ENCODE results near the gene SLC45A3. TPM values are rescaled to one million over a fixed set of nuclear protein-coding genes. Genes with fewer than 3 reads are reported as not detected.
A peak's percentile ranks its signal among the peaks of the same experiment; 100 is the strongest.
"Not testable (repeated sequence)": the region's sequence is repeated elsewhere in the genome, so short reads cannot be mapped to it uniquely, and the experiment has no call there.

The SLC45A3 gene
- total RNA-seq, 2 experiments from 2014 or later = 0.32 to 0.53 TPM

DNA sequence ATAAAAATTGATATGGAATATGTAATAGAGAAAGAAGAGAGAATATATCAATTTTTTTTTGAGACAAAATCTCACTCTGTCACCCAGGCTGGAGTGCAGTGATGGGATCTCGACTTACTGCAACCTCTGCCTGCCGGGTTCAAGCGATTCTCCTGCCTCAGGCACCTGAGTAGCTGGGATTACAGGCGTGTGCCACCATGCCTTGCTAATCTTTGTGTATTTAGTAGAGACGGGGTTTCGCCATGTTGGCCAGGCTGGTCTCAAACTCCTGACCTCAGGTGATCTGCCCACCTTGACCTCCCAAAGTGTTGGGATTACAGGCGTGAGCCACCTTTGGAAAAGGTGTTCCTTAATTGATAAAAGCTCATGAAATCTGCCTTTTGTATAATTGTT, 44.2 kb downstream of the SLC45A3 start:
- H3K9me3 Mint-ChIP-seq (ENCODE audit: low read depth); H3K27me3 Mint-ChIP-seq; H3K36me3 Mint-ChIP-seq (ENCODE audit: low read depth); ATAC-seq; H3K4me3 Mint-ChIP-seq; H3K4me1 Mint-ChIP-seq; H3K27ac Mint-ChIP-seq; POLR2A ChIA-PET; DNase-seq: not testable (repeated sequence)
- CTCF ChIA-PET = interaction anchor here (1.0 to 4.2 kb wide), 8 partner anchors 9 to 107 kb away, joined by 3 to 43 read pairs (median 4); no protein-coding TSS in a partner anchor
- intact Hi-C loops (cut with DNase I, micrococcal nuclease) = loop anchor here in 1 of 2 experiments (10.0 kb wide), 1 partner anchor 1049 kb away; the partner anchor contains the start of gene MAPKAPK2

DNA sequence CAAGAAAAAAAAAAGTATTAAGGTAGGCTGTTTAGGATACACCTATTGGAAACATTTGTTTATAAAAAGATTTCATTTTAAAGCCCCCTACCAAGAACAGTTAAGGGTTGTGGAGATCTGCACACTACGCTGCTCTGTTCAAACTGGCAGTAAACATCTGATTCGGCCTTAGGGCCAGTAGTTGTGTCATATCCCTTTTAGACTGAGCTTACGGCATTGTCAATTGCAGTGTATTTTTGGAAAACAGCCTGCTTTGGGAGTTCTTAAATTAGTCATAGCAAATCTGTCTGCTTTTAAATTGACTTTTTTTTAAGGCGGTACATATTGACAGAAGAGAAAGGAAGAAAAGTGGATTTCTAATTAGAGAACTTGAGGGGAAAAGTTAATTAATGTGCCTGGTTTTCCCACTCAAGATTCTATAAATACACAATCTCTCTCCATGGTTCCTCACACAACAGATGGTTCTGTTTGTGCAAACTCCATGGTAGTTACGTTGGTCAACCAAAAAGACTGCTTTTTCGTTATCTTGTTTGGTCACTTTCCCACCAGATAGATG, 46.8 kb downstream of the SLC45A3 start:
- peaks cover 2% of the 10 kb centered on the region for H3K27me3 Mint-ChIP-seq
- POLR2A ChIA-PET = interaction anchor here (3.8 kb wide), 1 partner anchor 41 kb away, joined by 47 read pairs; no protein-coding TSS in a partner anchor

DNA sequence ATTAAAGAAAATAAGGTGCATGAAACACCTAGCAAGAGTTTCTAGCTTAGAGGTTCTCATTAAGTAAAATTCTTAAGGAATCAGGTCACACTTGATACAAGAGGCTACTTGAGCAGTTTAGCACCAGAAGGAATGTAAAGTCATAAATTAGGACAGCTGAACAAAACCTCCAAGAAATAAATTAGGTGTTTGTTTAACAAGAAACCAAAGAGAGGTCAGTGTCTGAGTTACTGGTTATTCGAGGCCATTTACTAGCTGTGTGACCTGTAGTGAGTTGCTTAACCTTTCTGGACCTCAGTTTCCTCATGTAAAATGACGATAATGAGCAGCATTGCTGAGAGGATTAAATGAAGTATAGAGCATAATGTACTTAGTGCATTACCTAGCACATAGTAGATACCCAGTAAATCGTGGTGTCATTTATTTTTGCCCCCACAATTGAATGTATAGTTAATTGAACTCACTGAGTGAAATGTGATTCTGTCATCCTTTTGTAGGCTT, 47.6 kb downstream of the SLC45A3 start:
- Mint-ChIP-seq H3K4me1 (peaks cover 25% of the 10 kb centered on the region), H3K36me3 (ENCODE audit: low read depth) (peaks cover 8% of the 10 kb centered on the region), H3K9me3 (ENCODE audit: low read depth) (no peaks in the 10 kb centered on the region), H3K27me3 (no peaks in the 10 kb centered on the region), H3K27ac (peak overlapping the region; percentile 84), H3K4me3 (peak overlapping the region; percentile 95)
- no peak for ATAC-seq
- no peak for DNase-seq
- ChIA-PET POLR2A (interaction anchor here (0.6 to 3.8 kb wide), 6 partner anchors 24 to 953 kb away, joined by 3 to 47 read pairs (median 10); no protein-coding TSS in a partner anchor), CTCF (interaction anchor here (0.7 to 6.8 kb wide), 22 partner anchors 9 to 489 kb away, joined by 3 to 219 read pairs (median 4); no protein-coding TSS in a partner anchor)
- intact Hi-C loops (cut with DNase I, micrococcal nuclease) = loop anchor here (1.0 to 10.0 kb wide), 10 partner anchors 25 to 1052 kb away; partner anchors contain the start of genes MAPKAPK2 (in 1 of the 2), SLC41A1 (in 1 of the 2) and TMCC2 (in 1 of the 2)

More for the DNA sequence above, 46.8 kb downstream of the SLC45A3 start:
- H3K9me3 Mint-ChIP-seq (ENCODE audit: low read depth) = no peaks in the 10 kb centered on the region
- no peak for ATAC-seq
- H3K4me3 Mint-ChIP-seq = no peak overlapping the region
- intact Hi-C loops (cut with DNase I, micrococcal nuclease) = loop anchor here in 1 of 2 experiments (5.0 to 10.0 kb wide), 3 partner anchors 346 to 1051 kb away; partner anchors contain the start of genes MAPKAPK2 and TMCC2
- H3K27ac Mint-ChIP-seq = no peak overlapping the region
- no peak for DNase-seq
- H3K36me3 Mint-ChIP-seq (ENCODE audit: low read depth) = peaks cover 5% of the 10 kb centered on the region
- CTCF ChIA-PET = interaction anchor here (0.6 to 6.8 kb wide), 6 partner anchors 23 to 112 kb away, joined by 3 to 219 read pairs (median 9); no protein-coding TSS in a partner anchor
- peaks cover 17% of the 10 kb centered on the region for H3K4me1 Mint-ChIP-seq

DNA sequence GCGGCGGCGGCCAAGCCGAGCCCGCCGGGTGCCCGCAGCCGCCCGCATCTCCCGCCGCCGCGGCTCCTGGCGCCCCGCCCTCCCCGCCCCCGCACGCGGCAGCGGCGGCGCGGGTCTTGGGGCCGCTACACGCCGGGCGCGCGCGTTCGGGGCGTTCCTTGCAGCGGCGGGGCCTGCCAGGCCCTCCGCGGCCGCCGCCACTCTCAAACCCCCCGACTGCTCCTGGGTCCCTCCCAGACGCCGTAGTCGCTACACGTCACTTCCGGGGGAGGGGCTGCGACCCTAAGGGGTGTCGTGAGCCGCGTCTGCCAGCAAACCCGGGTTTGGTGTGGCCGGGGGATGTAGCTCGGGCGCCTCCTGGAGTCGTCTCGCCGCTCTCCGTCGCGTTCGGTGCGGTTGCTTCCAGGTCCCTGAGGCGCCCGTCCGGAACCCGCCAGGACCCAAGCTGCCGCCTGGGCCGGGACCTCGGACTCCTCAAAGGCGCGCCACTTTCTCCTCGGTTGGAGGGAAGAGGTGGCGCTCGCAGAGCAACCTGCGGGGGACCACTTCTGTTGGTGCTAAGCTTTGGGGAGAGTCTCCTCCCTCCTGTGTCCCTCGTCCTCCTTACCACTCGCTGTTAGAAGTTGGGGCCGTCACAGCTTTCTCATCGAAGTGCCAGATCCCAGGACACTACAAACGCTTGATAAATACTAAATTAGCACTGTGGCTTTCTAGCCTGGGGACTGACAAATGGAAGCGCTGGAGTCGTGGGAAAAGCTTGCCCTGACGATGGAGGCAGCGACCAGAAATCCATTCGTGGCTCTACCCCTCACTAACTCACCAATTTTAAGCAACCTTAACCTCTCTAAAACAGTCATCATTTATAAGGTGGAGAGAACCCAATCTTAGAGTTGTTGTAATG, 48.3 kb downstream of the SLC45A3 start, which contains the start of gene ELK4:
Gene ELK4 (minus strand): TSS at position 244 of the 901 bp plus-strand sequence. CDS start 8,129 bp downstream, outside the sequence.
- POLR2A ChIA-PET = interaction anchor here (0.6 to 3.8 kb wide), 8 partner anchors 23 to 954 kb away, joined by 3 to 47 read pairs (median 4); partner anchors contain the start of gene RAB29
- peak within 1 kb of the TSS; percentile 99 for H3K27ac Mint-ChIP-seq
- CTCF ChIA-PET = interaction anchor here (0.7 to 6.8 kb wide), 22 partner anchors 10 to 488 kb away, joined by 3 to 219 read pairs (median 4); no protein-coding TSS in a partner anchor

DNA sequence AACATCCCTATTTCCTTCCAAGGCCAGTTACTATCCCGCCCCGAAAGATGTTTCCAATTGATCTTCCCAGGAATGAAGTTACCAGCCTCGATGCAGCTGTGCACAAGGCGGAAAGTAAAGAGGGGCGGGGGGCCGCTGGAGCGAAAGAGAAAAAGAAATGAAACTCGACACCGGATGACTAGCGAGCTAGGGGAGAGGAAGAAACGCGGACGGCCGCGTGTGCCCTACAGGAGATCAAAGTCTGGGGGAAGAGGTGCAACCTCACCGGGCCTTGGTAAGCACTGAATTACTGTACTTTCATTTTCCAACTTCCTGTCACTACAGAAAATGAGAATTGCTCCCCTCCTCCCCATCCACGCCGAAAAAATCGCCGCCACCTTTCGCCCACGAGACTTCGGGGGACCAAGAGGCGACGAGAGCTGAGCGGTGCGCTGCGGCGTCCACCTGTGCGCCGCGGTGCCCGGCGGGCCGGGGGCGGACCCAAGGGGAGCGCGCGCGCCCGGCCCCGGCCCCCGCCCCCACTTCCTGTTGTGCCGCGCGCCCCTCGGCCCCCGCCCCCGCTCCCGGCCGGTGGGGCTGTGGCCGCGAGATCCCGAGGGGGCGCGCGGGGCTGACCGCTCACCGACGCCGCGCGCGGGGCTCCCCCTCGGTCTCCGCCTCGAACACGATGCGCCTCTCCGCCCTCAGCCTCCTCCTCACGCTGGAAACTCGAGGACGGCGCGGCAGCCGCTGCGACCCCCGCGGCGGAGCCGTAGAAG, 49.1 kb downstream of the SLC45A3 start:
- peak; percentile 92 for DNase-seq
- ATAC-seq = peak; percentile 77
- Mint-ChIP-seq H3K27me3 (no peaks in the 10 kb centered on the region), H3K4me1 (peaks cover 39% of the 10 kb centered on the region), H3K36me3 (ENCODE audit: low read depth) (peaks cover 14% of the 10 kb centered on the region), H3K27ac (peak overlapping the region; percentile 99), H3K9me3 (ENCODE audit: low read depth) (no peaks in the 10 kb centered on the region), H3K4me3 (peak overlapping the region; percentile 95)
- POLR2A ChIA-PET = interaction anchor here (0.7 to 3.8 kb wide), 6 partner anchors 30 to 218 kb away, joined by 3 to 47 read pairs (median 6); partner anchors contain the start of gene RAB29
- intact Hi-C loops (cut with DNase I, micrococcal nuclease) = loop anchor here (1.0 to 10.0 kb wide), 9 partner anchors 20 to 1114 kb away; partner anchors contain the start of genes RAB29 (in 2 of the 2), DSTYK (in 1 of the 2), MAPKAPK2 (in 1 of the 2) and MDM4 (in 1 of the 2)
- CTCF ChIA-PET = interaction anchor here (0.6 to 6.8 kb wide), 10 partner anchors 10 to 444 kb away, joined by 3 to 219 read pairs (median 5); no protein-coding TSS in a partner anchor

More for the DNA sequence above, 48.3 kb downstream of the SLC45A3 start, which contains the start of gene ELK4:
- Mint-ChIP-seq H3K27me3 (no peaks in the 10 kb centered on the region), H3K36me3 (ENCODE audit: low read depth) (peaks cover 9% of the 10 kb centered on the region), H3K9me3 (ENCODE audit: low read depth) (no peaks in the 10 kb centered on the region), H3K4me3 (peak within 1 kb of the TSS; percentile 95), H3K4me1 (peaks cover 31% of the 10 kb centered on the region)
- DNase-seq = peak; percentile 100
- peak; percentile 84 for ATAC-seq
- intact Hi-C loops (cut with DNase I, micrococcal nuclease) = loop anchor here (1.0 to 10.0 kb wide), 15 partner anchors 21 to 1115 kb away; partner anchors contain the start of genes RAB29 (in 2 of the 2), DSTYK (in 1 of the 2), MAPKAPK2 (in 1 of the 2) and MDM4 (in 1 of the 2)

DNA sequence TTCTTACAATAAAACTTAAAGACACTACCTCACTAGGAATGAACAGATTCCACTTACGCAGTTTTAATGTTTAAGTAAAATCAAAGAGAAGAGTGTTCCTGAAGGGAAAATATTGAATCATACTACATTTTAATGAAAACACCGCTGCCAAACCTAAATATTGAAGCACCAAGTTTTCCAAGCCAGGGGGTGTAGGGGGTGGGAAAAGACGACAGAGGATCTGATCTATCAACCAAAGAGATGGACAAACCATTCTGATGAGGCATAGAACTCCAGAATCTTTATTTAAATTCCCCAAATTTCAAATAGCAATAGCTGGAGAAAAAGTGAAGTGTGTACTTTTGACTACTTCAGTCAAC, 49.7 kb downstream of the SLC45A3 start:
- POLR2A ChIA-PET = interaction anchor here (0.7 to 3.8 kb wide), 5 partner anchors 29 to 218 kb away, joined by 3 to 47 read pairs (median 8); no protein-coding TSS in a partner anchor
- Mint-ChIP-seq H3K27ac (peak overlapping the region; percentile 99), H3K27me3 (no peaks in the 10 kb centered on the region)

DNA sequence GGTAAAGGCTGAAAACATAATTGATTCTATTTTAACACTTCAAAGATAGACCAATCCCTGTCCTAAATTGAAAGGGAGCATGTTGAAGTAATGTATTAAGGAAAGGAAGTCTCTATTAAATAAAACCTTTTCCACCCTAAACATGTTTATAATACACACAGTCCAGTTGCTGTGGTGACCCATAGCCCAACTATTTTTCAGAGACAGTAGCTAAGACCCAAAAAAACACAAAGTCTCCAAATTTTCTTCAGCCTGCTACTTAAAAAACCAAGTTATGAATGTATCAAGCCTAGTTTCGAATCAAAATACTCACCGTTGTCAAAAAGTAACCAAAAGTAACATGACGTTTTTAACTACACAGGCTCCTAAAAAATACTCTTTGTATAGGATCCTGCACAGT, 50.1 kb downstream of the SLC45A3 start:
- Mint-ChIP-seq H3K4me1 (peaks cover 48% of the 10 kb centered on the region), H3K36me3 (ENCODE audit: low read depth) (peaks cover 19% of the 10 kb centered on the region), H3K27me3 (no peaks in the 10 kb centered on the region), H3K9me3 (ENCODE audit: low read depth) (no peaks in the 10 kb centered on the region), H3K4me3 (peak overlapping the region; percentile 95), H3K27ac (peak overlapping the region; percentile 99)
- ChIA-PET POLR2A (interaction anchor here (0.7 to 3.8 kb wide), 3 partner anchors 38 to 219 kb away, joined by 3 to 47 read pairs (median 8); no protein-coding TSS in a partner anchor), CTCF (interaction anchor here (0.8 to 6.8 kb wide), 5 partner anchors 14 to 46 kb away, joined by 3 to 219 read pairs (median 5); no protein-coding TSS in a partner anchor)
- DNase-seq = no peak
- intact Hi-C loops (cut with DNase I, micrococcal nuclease) = loop anchor here in 1 of 2 experiments (2.0 to 10.0 kb wide), 5 partner anchors 29 to 1113 kb away; partner anchors contain the start of genes MAPKAPK2, MDM4 and TMCC2
- no peak for ATAC-seq

More for the DNA sequence above, 49.7 kb downstream of the SLC45A3 start:
- ATAC-seq = no peak
- H3K4me3 Mint-ChIP-seq = peak overlapping the region; percentile 95
- no peaks in the 10 kb centered on the region for H3K9me3 Mint-ChIP-seq (ENCODE audit: low read depth)
- intact Hi-C loops (cut with DNase I, micrococcal nuclease) = loop anchor here (1.0 to 10.0 kb wide), 9 partner anchors 19 to 1114 kb away; partner anchors contain the start of genes RAB29 (in 2 of the 2), DSTYK (in 1 of the 2), MAPKAPK2 (in 1 of the 2) and MDM4 (in 1 of the 2)
- H3K4me1 Mint-ChIP-seq = peaks cover 44% of the 10 kb centered on the region
- peaks cover 18% of the 10 kb centered on the region for H3K36me3 Mint-ChIP-seq (ENCODE audit: low read depth)
- CTCF ChIA-PET = interaction anchor here (0.6 to 6.8 kb wide), 5 partner anchors 22 to 444 kb away, joined by 3 to 219 read pairs (median 3); no protein-coding TSS in a partner anchor
- no peak for DNase-seq

DNA sequence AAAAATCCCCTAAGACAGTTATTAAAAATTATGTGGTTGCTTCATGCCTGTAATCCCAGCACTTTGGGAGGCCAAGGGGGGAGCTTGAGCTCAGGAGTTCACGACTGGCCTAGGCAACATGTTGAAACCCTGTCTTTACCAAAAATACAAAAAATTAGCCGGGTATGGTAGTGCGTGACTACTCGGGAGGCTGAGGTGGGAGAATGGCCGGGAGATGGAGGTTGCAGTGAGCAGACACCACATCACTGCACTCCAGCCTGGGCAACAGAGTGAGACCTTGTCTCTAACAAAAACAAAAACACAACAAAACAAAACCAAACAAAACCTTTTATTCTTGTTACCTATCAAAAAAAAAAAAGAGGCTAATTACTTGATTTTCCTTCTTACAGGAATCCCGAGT, 50.6 kb downstream of the SLC45A3 start:
- DNase-seq = peak; percentile 22
- Mint-ChIP-seq H3K9me3 (ENCODE audit: low read depth) (no peaks in the 10 kb centered on the region), H3K27ac (peak overlapping the region; percentile 99), H3K27me3 (no peaks in the 10 kb centered on the region), H3K4me3 (peak overlapping the region; percentile 95), H3K4me1 (peaks cover 52% of the 10 kb centered on the region), H3K36me3 (ENCODE audit: low read depth) (peaks cover 24% of the 10 kb centered on the region)
- intact Hi-C loops (cut with DNase I, micrococcal nuclease) = loop anchor here in 1 of 2 experiments (2.0 to 10.0 kb wide), 5 partner anchors 29 to 1113 kb away; partner anchors contain the start of genes MAPKAPK2, MDM4 and TMCC2
- POLR2A ChIA-PET = interaction anchor here (0.7 to 3.8 kb wide), 2 partner anchors 38 to 119 kb away, joined by 6 to 47 read pairs; no protein-coding TSS in a partner anchor
- CTCF ChIA-PET = interaction anchor here (0.9 to 6.8 kb wide), 5 partner anchors 14 to 35 kb away, joined by 4 to 219 read pairs (median 5); no protein-coding TSS in a partner anchor
- ATAC-seq = no peak

DNA sequence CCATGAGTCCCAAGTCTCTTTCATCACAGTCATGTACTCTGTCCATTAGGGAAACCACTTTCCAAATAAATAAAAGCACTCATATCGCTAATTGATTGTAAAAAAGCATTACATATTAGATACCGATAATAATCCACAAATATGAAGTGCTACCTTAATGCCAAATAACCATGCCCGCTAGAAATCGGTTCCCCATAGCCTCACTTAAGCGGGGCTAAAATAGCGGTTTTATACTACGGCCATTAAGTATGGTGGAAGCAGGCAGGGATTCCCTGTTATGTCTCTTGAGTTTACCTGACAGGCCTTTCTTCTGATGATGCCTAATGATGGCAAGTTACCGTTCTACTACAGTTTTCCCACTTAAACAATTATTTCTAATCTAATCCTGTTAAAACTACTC, 52.4 kb downstream of the SLC45A3 start:
- Mint-ChIP-seq H3K27ac (peak overlapping the region; percentile 77), H3K27me3 (no peaks in the 10 kb centered on the region), H3K4me1 (peaks cover 63% of the 10 kb centered on the region), H3K9me3 (ENCODE audit: low read depth) (no peaks in the 10 kb centered on the region), H3K36me3 (ENCODE audit: low read depth) (peaks cover 35% of the 10 kb centered on the region), H3K4me3 (peak overlapping the region; percentile 95)
- ChIA-PET CTCF (interaction anchor here (1.9 to 6.8 kb wide), 2 partner anchors 19 to 33 kb away, joined by 4 to 219 read pairs; no protein-coding TSS in a partner anchor), POLR2A (interaction anchor here (0.6 to 1.2 kb wide), 2 partner anchors 9 to 172 kb away, joined by 3 to 6 read pairs; no protein-coding TSS in a partner anchor)
- no peak for DNase-seq
- ATAC-seq = no peak
- intact Hi-C loops (cut with DNase I, micrococcal nuclease) = no loop called here
